HL-60/S4 treated with retinoic acid at 250 ng/mL for 4 days and 3 days (cell line): ENCODE measurements around the gene ZBTB2.

ENCODE experiments used
- in situ Hi-C: fragments of 300-500 bp; cut with MboI; formaldehyde crosslinking; loops from 2 replicates; pipeline ENCODE4 v1.7.0; 2022; ENCODE audit warnings: low sequenced_read_pairs

Gene ZBTB2, protein sequence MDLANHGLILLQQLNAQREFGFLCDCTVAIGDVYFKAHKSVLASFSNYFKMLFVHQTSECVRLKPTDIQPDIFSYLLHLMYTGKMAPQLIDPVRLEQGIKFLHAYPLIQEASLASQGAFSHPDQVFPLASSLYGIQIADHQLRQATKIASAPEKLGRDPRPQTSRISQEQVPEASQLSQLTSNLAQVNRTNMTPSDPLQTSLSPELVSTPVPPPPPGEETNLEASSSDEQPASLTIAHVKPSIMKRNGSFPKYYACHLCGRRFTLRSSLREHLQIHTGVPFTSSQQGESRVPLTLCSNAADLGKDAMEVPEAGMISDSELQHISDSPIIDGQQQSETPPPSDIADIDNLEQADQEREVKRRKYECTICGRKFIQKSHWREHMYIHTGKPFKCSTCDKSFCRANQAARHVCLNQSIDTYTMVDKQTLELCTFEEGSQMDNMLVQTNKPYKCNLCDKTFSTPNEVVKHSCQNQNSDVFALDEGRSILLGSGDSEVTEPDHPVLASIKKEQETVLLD

GRCh38 chr6:151391471-151392413 is at the start of gene ZBTB2:
Gene ZBTB2, minus strand, starts transcription at chr6:151391559. Its CDS starts 17,922 bp downstream, at chr6:151373637.
- in situ Hi-C loops, result no loop called here

- in situ Hi-C loops, result no loop called here
Measured at GRCh38 chr6:151440930-151441329, 49.6 kb upstream of the ZBTB2 start.

- in situ Hi-C loops, result no loop called here
Measured at GRCh38 chr6:151440498-151440897, 49.1 kb upstream of the ZBTB2 start.

DNA sequence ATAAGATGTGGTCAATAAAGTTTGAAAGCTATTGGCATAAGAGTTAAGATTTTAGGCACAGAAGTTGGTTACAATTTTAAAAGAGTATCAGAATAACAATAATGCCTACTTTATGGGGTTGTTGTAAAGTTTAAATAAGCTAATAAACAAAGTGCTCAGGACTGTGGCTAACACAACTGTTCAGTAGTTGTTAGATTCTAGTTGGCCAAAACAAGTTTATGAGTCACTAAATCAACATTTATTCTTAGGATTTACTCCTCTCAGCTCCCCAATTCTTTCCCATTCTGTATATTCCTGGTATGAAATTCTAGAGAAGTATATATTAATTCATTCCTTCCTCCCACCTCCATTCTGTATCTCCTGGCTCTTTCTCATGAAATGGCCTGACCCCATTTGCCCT is 46.0 kb upstream of the ZBTB2 start:
- in situ Hi-C loops, result no loop called here

GRCh38 chr6:151436802-151437201 is 45.4 kb upstream of the ZBTB2 start:
- in situ Hi-C loops, result no loop called here

- in situ Hi-C loops, result no loop called here
Measured at GRCh38 chr6:151436300-151436699, 44.9 kb upstream of the ZBTB2 start.

DNA sequence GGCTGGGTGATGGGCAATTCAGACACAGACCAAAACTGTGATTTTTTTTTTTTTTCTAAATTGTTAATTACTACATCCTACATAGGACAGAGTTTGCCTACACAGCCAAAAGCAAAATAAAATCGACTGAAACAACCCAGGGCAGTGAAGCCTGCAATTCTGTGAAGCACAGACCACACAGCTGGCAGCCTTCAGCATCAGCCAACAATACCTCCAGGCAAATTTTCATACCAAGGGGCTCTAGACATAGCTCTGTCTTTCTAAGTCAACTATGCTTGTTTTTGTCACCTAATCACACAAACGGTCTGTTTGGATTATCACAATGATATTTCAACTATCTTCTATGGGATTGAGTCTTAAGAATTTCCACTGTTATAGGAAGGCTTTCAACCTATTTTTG is 43.0 kb upstream of the ZBTB2 start:
- in situ Hi-C loops, result no loop called here

- in situ Hi-C loops, result no loop called here
Measured at GRCh38 chr6:151432651-151433050, 41.3 kb upstream of the ZBTB2 start.

DNA sequence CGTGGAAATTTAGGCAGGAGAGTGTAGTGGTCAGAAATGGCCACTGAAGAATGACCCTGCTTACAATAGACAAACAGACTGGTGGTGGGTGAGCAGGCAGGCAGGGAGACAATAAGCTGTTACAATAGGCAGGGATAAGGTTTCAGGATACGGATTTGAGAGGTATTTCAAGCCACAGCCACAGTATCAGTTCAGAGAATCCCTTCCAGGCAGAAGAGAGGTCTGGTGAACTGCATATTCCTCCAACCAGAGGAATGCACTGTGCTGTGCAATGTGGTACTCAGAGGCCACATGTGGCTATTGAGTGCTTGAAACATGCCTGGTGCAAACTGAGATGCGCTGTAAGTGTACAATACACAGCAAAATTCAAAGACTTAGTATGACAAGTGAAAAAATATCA is 40.0 kb upstream of the ZBTB2 start:
- in situ Hi-C loops, result no loop called here

DNA sequence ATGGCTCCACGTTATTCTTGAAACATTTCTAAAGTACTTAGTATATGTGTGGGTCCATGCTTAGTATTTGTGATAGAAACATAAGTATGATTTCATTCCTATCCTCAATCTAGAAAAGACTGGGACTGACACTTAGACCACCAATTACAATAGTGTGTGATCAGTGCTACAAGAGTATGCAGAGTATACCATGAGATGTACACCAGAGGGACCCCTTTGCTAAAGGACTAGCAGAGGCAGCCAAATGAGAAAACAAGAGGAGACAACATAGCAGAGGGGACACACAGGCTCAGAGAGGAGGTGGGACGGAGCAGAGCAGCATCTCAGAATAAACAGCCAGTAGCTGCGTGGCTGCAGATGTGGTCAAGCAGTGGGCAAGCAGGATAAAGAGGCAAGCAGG is 39.5 kb upstream of the ZBTB2 start:
- in situ Hi-C loops, result no loop called here

DNA sequence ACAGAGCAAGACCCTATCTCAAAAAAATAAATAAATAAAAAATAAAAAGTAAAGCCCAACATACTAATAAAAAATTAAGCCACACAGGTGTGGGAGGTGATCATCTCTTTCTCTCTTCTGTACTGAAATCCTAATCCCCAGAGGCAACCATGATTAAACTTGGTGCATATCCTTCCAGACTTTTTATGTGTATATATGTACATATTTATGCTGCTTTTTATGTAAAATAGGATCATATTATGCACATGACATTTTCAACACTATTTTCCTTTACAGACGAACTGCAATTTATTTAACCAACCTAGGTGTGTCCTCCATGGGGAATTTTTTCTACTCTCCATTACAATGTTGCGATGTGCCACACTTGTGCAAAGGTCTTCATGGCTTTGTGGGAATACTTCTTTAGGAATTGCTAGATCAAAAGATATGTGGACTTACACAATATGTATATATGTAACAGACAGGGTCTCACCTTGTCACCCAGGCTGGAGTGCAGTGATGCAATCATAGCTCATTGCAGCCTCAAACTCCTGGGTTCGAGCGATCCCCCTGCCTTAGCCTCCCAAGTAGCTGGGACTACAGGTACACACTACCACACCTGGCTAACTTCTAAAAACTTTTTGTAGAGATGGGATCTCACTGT is 36.9 kb upstream of the ZBTB2 start:
- in situ Hi-C loops, result no loop called here

GRCh38 chr6:151425561-151425960 is 34.2 kb upstream of the ZBTB2 start:
- in situ Hi-C loops, result no loop called here

GRCh38 chr6:151422981-151423380 is 31.6 kb upstream of the ZBTB2 start:
- in situ Hi-C loops, result no loop called here

GRCh38 chr6:151417477-151417876 is 26.1 kb upstream of the ZBTB2 start:
- in situ Hi-C loops, result no loop called here

- in situ Hi-C loops, result no loop called here
Measured at GRCh38 chr6:151414641-151415260, 23.4 kb upstream of the ZBTB2 start.

DNA sequence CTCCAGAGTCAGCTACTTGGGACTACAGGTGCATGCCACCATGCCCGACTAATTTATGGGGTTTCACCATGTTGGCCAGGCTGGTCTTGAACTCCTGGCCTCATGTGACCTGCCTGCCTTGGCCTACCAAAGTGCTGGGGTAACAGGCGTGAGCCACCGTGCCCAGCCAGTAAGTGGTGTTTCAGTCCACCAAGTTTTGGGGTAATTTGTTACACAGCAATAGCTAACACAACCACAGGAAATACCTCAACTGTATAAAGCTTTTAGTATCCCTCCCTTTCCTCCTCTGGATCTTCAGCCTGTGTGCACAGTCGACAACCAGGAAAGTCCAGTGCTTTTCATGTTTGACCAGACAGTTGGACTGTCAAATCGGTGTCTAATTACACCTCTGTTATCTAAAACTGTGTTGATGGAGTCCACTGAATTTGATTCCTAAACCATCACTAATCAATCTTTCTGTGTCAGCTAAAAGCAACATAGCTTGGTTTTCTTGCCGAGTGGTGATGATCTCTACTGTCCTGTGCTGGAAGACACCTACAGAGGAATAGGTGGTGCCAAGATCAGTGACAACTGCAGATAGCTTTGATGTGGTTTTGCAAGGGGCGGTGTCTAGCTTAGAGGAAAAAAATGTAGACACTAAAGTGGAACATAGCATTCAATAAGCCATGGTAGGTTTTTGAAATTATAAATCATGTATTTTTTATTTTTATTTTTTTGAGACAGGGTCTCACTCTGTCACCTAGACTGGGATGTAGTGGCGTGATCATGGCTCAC is 22.2 kb upstream of the ZBTB2 start:
- in situ Hi-C loops, result no loop called here

- in situ Hi-C loops, result no loop called here
Measured at GRCh38 chr6:151412909-151413308, 21.6 kb upstream of the ZBTB2 start.

DNA sequence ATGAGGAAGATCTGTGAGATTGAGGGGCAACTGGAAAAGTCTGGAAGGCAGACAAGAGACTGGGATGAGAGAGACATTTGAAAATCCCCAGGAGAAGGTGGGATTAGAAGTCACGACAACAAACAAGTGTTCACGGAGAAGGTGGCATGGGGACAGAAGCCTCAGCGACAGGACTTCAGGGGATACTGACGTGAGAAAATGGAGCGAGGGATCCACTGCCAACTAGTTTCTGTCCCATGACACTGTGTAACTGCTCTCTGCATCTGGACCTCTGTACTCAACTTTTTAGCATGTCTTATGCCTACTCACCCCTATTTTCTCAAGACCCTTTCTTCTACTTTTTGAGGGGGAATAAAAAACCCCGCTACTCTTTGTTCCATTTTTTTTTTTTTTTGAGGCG is 18.3 kb upstream of the ZBTB2 start:
- in situ Hi-C loops, result no loop called here

DNA sequence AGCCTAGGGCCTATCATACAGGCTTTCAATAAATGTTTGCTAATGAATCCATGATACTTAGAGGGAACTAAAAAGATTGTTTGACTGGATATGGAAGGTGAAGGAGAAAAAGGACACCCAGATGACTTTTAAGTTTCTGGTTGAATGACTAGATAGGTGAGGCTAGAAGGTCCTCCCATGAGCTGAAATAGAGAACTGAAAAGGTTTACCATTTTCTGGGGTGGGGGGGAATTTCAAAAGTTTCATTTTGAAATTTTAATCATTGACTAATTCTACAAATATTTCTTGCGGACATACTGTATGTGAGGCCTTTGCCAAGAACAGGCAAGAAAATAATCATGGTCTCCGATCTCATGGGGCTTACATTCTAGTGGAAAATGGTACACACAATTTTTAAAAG is 17.9 kb upstream of the ZBTB2 start:
- in situ Hi-C loops, result no loop called here

DNA sequence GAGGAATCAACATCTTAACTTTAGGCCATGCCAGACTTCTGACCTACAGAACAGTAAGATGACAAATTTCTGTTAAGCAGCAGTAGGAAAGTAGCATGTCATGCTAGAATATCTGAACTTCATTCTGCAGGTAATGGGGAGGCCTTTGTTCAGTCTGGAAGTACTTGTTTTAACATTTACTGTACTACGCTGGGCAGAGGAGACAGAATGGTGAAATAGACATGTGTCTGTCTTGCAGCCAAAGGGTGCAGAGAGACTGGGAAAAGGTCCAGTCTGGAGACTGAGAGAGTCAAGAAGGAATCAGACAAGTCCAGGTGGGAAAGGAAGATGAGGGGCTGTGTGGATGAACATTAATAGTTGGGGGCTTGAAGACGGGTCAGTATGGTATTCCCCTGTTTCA is 17.5 kb upstream of the ZBTB2 start:
- in situ Hi-C loops, result no loop called here
